Caco-2 (cell line): ENCODE measurements around the gene FRK. TPM values are rescaled to one million over a fixed set of nuclear protein-coding genes. Genes with fewer than 3 reads are reported as not detected.

Experiments
- BruUV-seq: library from RNA; stranded (reverse); fragments of 400-500 nt; replicated peaks from 2 replicates; lab custom pipeline; 2021; lab: Mats Ljungman, UMichigan
- CTCF ChIA-PET: fragments of 300-600 bp; sonication (Branson Sonifier 250); formaldehyde crosslinking; loops from one replicate; lab custom pipeline; 2022; ENCODE audit warnings: antibody characterized with exemption; lab: Charles Lee
- POLR2A ChIA-PET: fragments of 300-600 bp; sonication (Branson Sonifier 250); formaldehyde crosslinking; loops from one replicate; lab custom pipeline; 2022; ENCODE audit warnings: antibody characterized with exemption; lab: Charles Lee
- DNase-seq, 2 experiments: peaks; one replicate each; pipeline versions ENCODE4 v3.0.0 to v3.0.0-alpha.2; 2020 to 2022
- H3K27me3 ChIP-seq: replicated peaks from 2 replicates; pipeline ENCODE4 v1.6.0; 2011; ENCODE audit warnings: low read length; ENCODE audit not compliant: control insufficient read depth, insufficient read depth
- H3K36me3 ChIP-seq: 2 replicates; pipeline ENCODE4 v1.5.1; 2011; ENCODE audit warnings: low read length; ENCODE audit not compliant: control insufficient read depth, insufficient read depth
- H3K4me1 ChIP-seq: fragments of 250-450 bp; sonication (Bioruptor Pico); 2 replicates; pipeline ENCODE4 v1.5.1; 2020; ENCODE audit warnings: mild to moderate bottlenecking
- H3K4me3 ChIP-seq: 2 replicates; pipeline ENCODE4 v1.5.1; 2011; ENCODE audit warnings: low read depth, mild to moderate bottlenecking, control low read depth, low read length
- H3K9me3 ChIP-seq: fragments of 250-450 bp; sonication (Bioruptor Pico); 2 replicates; pipeline ENCODE4 v1.5.1; 2020; ENCODE audit warnings: mild to moderate bottlenecking, moderate library complexity
- H3K27ac Mint-ChIP-seq: one replicate; pipeline ENCODE4 v1.8.0; 2022; ENCODE audit warnings: mixed read lengths; ENCODE audit not compliant: unreplicated experiment
- H3K27me3 Mint-ChIP-seq: one replicate; pipeline ENCODE4 v1.8.0; 2022; ENCODE audit warnings: mixed read lengths; ENCODE audit not compliant: insufficient read depth, unreplicated experiment
- H3K36me3 Mint-ChIP-seq: one replicate; pipeline ENCODE4 v1.8.0; 2022; ENCODE audit warnings: mild to moderate bottlenecking, mixed read lengths; ENCODE audit not compliant: insufficient read depth, unreplicated experiment
- H3K4me1 Mint-ChIP-seq: one replicate; pipeline ENCODE4 v1.8.0; 2022; ENCODE audit warnings: low read depth, mixed read lengths; ENCODE audit not compliant: unreplicated experiment
- H3K4me3 Mint-ChIP-seq: one replicate; pipeline ENCODE4 v1.8.0; 2022; ENCODE audit warnings: mild to moderate bottlenecking, moderate library complexity, mixed read lengths; ENCODE audit not compliant: unreplicated experiment
- H3K9me3 Mint-ChIP-seq: one replicate; pipeline ENCODE4 v1.8.0; 2022; ENCODE audit warnings: mixed read lengths; ENCODE audit not compliant: unreplicated experiment
- intact Hi-C: fragments of 100-400 bp; cut with micrococcal nuclease; formaldehyde crosslinking; loops from one replicate; pipeline ENCODE4 v1.10.0; 2022; ENCODE audit not compliant: unreplicated experiment
- total RNA-seq: library from RNA; stranded (reverse); gene quantifications from 2 replicates; pipeline ENCODE4 v1.2.3, GENCODE V29; 2022
- TF ChIP-seq, protein P1 (sequence below), 2 experiments: fragments of 200-600 bp in 1 of 2; IDR thresholded peaks; 1 replicate in 1 of 2; 2 replicates in 1 of 2; pipeline versions ENCODE4 v1.5.1 to v1.8.0; 2011 to 2022; ENCODE audit warnings: antibody characterized with exemption in 1 of 2, control low read depth in 1 of 2, inconsistent platforms in 1 of 2, low read depth in 1 of 2, low read length in 1 of 2, mild to moderate bottlenecking in 1 of 2, moderate library complexity in 1 of 2; ENCODE audit not compliant: insufficient read depth in 1 of 2, severe bottlenecking in 1 of 2, unreplicated experiment in 1 of 2

Gene FRK
- total RNA-seq, 1 experiment from 2014 or later, result 7.3 TPM

DNA sequence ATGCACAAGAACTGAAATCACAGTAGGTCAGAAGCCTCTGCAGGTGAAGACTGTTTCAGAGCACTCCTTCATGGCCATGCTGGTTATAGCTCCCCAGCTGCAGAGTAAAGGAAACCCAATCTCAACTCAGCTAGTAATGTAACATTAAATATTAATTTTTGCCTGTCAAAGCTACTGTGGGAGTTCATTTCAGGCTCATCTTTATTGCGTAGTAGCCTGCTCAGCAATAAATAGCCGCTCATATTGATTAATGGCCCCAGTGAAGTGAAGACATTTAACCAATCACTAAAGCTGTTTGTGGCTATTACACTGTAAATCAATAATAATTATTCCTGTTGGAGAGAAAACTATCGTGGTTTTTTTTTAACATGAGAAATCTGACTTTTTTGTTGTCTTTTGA, 101.7 kb downstream of the FRK start:
- no peaks in the 10 kb centered on the region for H3K36me3 Mint-ChIP-seq
- no TSS peak for BruUV-seq
- H3K4me1 Mint-ChIP-seq, result no peaks in the 10 kb centered on the region
- Histone ChIP-seq H3K4me3 (no peak overlapping the region), H3K4me1 (no peaks in the 10 kb centered on the region), H3K36me3 (no peaks in the 10 kb centered on the region), H3K9me3 (no peaks in the 10 kb centered on the region), H3K27me3 (no peaks in the 10 kb centered on the region)
- POLR2A ChIA-PET, result no interaction called here
- DNase-seq, result no peak
- H3K4me3 Mint-ChIP-seq, result no peak overlapping the region
- TF ChIP-seq, protein P1, sequence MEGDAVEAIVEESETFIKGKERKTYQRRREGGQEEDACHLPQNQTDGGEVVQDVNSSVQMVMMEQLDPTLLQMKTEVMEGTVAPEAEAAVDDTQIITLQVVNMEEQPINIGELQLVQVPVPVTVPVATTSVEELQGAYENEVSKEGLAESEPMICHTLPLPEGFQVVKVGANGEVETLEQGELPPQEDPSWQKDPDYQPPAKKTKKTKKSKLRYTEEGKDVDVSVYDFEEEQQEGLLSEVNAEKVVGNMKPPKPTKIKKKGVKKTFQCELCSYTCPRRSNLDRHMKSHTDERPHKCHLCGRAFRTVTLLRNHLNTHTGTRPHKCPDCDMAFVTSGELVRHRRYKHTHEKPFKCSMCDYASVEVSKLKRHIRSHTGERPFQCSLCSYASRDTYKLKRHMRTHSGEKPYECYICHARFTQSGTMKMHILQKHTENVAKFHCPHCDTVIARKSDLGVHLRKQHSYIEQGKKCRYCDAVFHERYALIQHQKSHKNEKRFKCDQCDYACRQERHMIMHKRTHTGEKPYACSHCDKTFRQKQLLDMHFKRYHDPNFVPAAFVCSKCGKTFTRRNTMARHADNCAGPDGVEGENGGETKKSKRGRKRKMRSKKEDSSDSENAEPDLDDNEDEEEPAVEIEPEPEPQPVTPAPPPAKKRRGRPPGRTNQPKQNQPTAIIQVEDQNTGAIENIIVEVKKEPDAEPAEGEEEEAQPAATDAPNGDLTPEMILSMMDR (IDR thresholded peaks at IDR 0.05; ENCODE audit: insufficient read depth in 1 of 2, low read depth in 1 of 2, low read length in 1 of 2, severe bottlenecking in 1 of 2, unreplicated experiment in 1 of 2), result no peak
- no peaks in the 10 kb centered on the region for H3K27me3 Mint-ChIP-seq
- no peaks in the 10 kb centered on the region for H3K9me3 Mint-ChIP-seq
- H3K27ac Mint-ChIP-seq, result no peak overlapping the region
- CTCF ChIA-PET, result no interaction called here
- intact Hi-C loops, result no loop called here

DNA sequence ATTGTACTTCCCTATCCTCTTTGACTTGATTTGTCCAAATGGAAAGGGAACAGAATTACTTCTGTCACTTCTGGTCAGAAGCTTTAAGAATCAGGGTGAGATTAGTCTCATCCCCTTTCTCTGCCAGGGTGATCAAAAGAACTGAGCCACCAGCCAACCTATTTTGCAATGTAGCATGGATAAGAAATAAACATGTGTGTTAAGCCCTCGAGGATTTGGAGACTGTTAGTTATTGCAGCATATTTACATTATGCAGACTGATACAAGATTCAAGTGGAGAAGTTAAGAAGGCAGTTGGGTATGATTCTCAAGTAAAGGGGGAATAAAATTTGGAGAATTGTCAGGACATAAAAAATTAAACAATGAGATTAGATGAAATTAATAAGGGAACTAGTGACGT, 106.0 kb downstream of the FRK start:
- intact Hi-C loops, result no loop called here
- no peak overlapping the region for H3K4me3 Mint-ChIP-seq
- CTCF ChIA-PET, result no interaction called here
- no peak overlapping the region for H3K4me3 ChIP-seq
- H3K27me3 ChIP-seq, result no peaks in the 10 kb centered on the region
- no peaks in the 10 kb centered on the region for H3K27me3 Mint-ChIP-seq
- no peaks in the 10 kb centered on the region for H3K4me1 ChIP-seq
- TF ChIP-seq, protein P1 (IDR thresholded peaks at IDR 0.05; ENCODE audit: insufficient read depth in 1 of 2, low read depth in 1 of 2, low read length in 1 of 2, severe bottlenecking in 1 of 2, unreplicated experiment in 1 of 2), result no peak
- no peaks in the 10 kb centered on the region for H3K4me1 Mint-ChIP-seq
- H3K9me3 ChIP-seq, result no peaks in the 10 kb centered on the region
- BruUV-seq, result no TSS peak
- H3K27ac Mint-ChIP-seq, result no peak overlapping the region
- no peak for DNase-seq
- POLR2A ChIA-PET, result no interaction called here
- H3K36me3 ChIP-seq, result no peaks in the 10 kb centered on the region
- no peaks in the 10 kb centered on the region for H3K36me3 Mint-ChIP-seq
- H3K9me3 Mint-ChIP-seq, result no peaks in the 10 kb centered on the region

DNA sequence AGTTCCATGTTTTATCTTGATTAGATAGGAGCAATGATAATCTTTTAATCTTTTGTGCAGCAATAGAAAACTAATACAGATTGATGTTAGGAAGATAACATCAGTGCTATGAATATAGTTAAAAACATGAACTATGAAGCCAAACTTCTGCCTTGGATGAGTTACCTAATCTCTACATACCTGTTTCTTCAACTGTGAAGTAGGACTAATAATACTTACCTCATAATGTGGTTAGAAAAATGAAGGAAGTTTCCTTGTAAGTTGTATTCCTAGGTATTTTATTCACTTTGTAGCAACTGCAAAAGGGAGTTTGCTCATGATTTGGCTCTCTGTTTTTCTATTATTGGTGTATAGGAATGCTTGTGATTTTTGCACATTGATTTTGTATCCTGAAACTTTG, 111.9 kb downstream of the FRK start:
- POLR2A ChIA-PET, result no interaction called here
- no peak for DNase-seq

More for the DNA sequence above, 111.9 kb downstream of the FRK start:
- H3K4me3 Mint-ChIP-seq, result no peak overlapping the region
- Histone ChIP-seq H3K9me3 (no peaks in the 10 kb centered on the region), H3K4me1 (peaks cover 9% of the 10 kb centered on the region; the same call in 1 of the 2 replicates), H3K27me3 (no peaks in the 10 kb centered on the region), H3K4me3 (no peak overlapping the region), H3K36me3 (no peaks in the 10 kb centered on the region)
- TF ChIP-seq, protein P1 (IDR thresholded peaks at IDR 0.05; ENCODE audit: insufficient read depth in 1 of 2, low read depth in 1 of 2, low read length in 1 of 2, severe bottlenecking in 1 of 2, unreplicated experiment in 1 of 2), result no peak
- H3K36me3 Mint-ChIP-seq, result no peaks in the 10 kb centered on the region
- CTCF ChIA-PET, result no interaction called here
- no TSS peak for BruUV-seq
- no peaks in the 10 kb centered on the region for H3K9me3 Mint-ChIP-seq
- H3K4me1 Mint-ChIP-seq, result peaks cover 8% of the 10 kb centered on the region
- no peaks in the 10 kb centered on the region for H3K27me3 Mint-ChIP-seq
- H3K27ac Mint-ChIP-seq, result no peak overlapping the region
- intact Hi-C loops, result no loop called here
